ENCODE results near the gene EMC9. TPM values are rescaled to one million over a fixed set of nuclear protein-coding genes. Genes with fewer than 3 reads are reported as not detected.

EMC9 gene
- total and polyA plus RNA-seq, 2 experiments from 2014 or later: 13.8 to 34.1 TPM

- peaks cover 16% of the 10 kb centered on the region for H3K4me1 ChIP-seq (ENCODE audit: insufficient read depth)
- no peak for DNase-seq (ENCODE audit: low spot score)
- no peak for TF ChIP-seq EZH2 (IDR thresholded peaks at IDR 0.05; ENCODE audit: borderline replicate concordance)
- TF ChIP-seq EZH2phosphoT487 (IDR thresholded peaks at IDR 0.05; ENCODE audit: low read depth, severe bottlenecking, unreplicated experiment): no peak
- no peak for TF ChIP-seq CTCF (IDR thresholded peaks at IDR 0.05; ENCODE audit: poor library complexity)
- H3K9me2 ChIP-seq (replicated peaks; ENCODE audit: insufficient read depth): no peaks in the 10 kb centered on the region
- no peak overlapping the region for H3K4me2 ChIP-seq
- H3K79me2 ChIP-seq: peaks cover 25% of the 10 kb centered on the region
- H3K36me3 ChIP-seq (replicated peaks; ENCODE audit: insufficient read depth, low read depth): no peaks in the 10 kb centered on the region
- H3K9me3 ChIP-seq (ENCODE audit: low read depth): no peaks in the 10 kb centered on the region
- WGBS (ENCODE audit: low lambda C conversion rate, missing lambda C conversion rate): 94% methylated on average over 14 of the region's 14 CpGs
- peaks cover 5% of the 10 kb centered on the region for H4K20me1 ChIP-seq (ENCODE audit: insufficient read depth, poor library complexity, severe bottlenecking)
- no peaks in the 10 kb centered on the region for H3K27me3 ChIP-seq
- H2AFZ ChIP-seq: no peak overlapping the region
- H3K27ac ChIP-seq: no peak overlapping the region
- H3K4me3 ChIP-seq: no peak overlapping the region
These were observed 23.2 kb upstream of the EMC9 start for GRCh38 chr14:24164518-24164991.

GRCh38 chr14:24162093-24162492 lies 20.7 kb upstream of the EMC9 start:
- TF ChIP-seq EZH2phosphoT487 (IDR thresholded peaks at IDR 0.05; ENCODE audit: low read depth, severe bottlenecking, unreplicated experiment) (no peak), CTCF (IDR thresholded peaks at IDR 0.05; ENCODE audit: poor library complexity) (no peak), EZH2 (IDR thresholded peaks at IDR 0.05; ENCODE audit: borderline replicate concordance) (no peak)
- Histone ChIP-seq H2AFZ (no peak overlapping the region), H3K9me3 (ENCODE audit: low read depth) (no peaks in the 10 kb centered on the region), H3K27me3 (no peaks in the 10 kb centered on the region), H3K36me3 (replicated peaks; ENCODE audit: insufficient read depth, low read depth) (no peaks in the 10 kb centered on the region), H3K4me1 (ENCODE audit: insufficient read depth) (peaks cover 16% of the 10 kb centered on the region), H3K79me2 (peaks cover 25% of the 10 kb centered on the region), H4K20me1 (ENCODE audit: insufficient read depth, poor library complexity, severe bottlenecking) (peaks cover 5% of the 10 kb centered on the region), H3K27ac (peak overlapping the region; percentile 91), H3K9me2 (replicated peaks; ENCODE audit: insufficient read depth) (no peaks in the 10 kb centered on the region), H3K4me2 (peak overlapping the region; percentile 87), H3K4me3 (peak overlapping the region; percentile 25)
- DNase-seq (ENCODE audit: low spot score): no peak
- WGBS (ENCODE audit: low lambda C conversion rate, missing lambda C conversion rate): 86% methylated on average over 8 of the region's 8 CpGs

GRCh38 chr14:24160850-24161804 lies 19.7 kb upstream of the EMC9 start, which contains the start of gene IRF9:
TSS of gene IRF9 (plus strand) at chr14:24161265. CDS start at chr14:24162145, 880 bp downstream.
- Histone ChIP-seq H3K27ac (peak within 1 kb of the TSS; percentile 91), H3K4me3 (peak within 1 kb of the TSS; percentile 25), H3K4me1 (ENCODE audit: insufficient read depth) (peaks cover 16% of the 10 kb centered on the region), H3K27me3 (no peaks in the 10 kb centered on the region), H2AFZ (peak within 1 kb of the TSS; percentile 22), H3K9me2 (replicated peaks; ENCODE audit: insufficient read depth) (no peaks in the 10 kb centered on the region), H4K20me1 (ENCODE audit: insufficient read depth, poor library complexity, severe bottlenecking) (peaks cover 5% of the 10 kb centered on the region), H3K36me3 (replicated peaks; ENCODE audit: insufficient read depth, low read depth) (no peaks in the 10 kb centered on the region), H3K9me3 (ENCODE audit: low read depth) (no peaks in the 10 kb centered on the region), H3K79me2 (peaks cover 25% of the 10 kb centered on the region), H3K4me2 (peak within 1 kb of the TSS; percentile 87)
- DNase-seq (ENCODE audit: low spot score): peak; percentile 96
- 3% methylated on average over 12 of the region's 12 CpGs for WGBS (ENCODE audit: low lambda C conversion rate, missing lambda C conversion rate)
- TF ChIP-seq EZH2 (IDR thresholded peaks at IDR 0.05; ENCODE audit: borderline replicate concordance) (no peak), CTCF (IDR thresholded peaks at IDR 0.05; ENCODE audit: poor library complexity) (peak; percentile 99)
